ENCODE measurements around the gene MAP3K19.

The MAP3K19 gene

DNA sequence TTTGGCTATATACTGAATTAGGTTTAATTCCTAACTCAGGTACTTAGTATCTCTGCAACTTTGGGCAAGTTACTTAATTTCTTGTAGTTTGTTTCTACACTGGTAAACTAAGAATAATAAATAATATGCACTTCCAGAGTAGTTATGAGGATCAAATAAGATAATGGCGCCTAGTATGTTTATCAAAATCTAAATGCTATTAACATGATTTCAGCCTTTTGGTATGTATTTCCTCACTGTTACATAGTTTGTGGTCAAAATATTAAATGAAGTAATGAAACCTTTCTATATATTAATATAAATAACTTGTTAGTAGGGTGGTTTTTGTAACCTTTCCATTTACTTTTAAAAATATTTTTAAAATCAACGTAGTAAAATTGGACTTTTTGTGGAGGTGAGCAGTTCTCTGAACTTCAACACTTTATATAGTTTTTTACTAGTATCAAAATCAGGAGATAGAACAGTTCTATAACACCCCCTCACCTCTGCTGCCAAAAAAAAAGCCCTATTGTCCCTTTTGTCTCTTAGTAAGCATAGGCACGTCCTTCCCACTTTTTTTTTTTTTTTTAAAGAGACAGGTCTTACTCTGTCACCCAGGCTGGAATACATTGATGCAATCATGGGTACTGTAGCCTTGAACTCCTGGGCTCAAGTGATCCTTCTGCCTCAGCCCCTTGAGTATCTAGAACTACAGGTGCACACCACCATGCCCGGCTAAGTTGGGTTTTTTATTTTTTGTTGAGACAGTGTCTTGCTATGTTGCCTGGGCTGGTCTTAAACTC, 49.6 kb upstream of the MAP3K19 start (continued):
- TF ChIP-seq, protein P1, sequence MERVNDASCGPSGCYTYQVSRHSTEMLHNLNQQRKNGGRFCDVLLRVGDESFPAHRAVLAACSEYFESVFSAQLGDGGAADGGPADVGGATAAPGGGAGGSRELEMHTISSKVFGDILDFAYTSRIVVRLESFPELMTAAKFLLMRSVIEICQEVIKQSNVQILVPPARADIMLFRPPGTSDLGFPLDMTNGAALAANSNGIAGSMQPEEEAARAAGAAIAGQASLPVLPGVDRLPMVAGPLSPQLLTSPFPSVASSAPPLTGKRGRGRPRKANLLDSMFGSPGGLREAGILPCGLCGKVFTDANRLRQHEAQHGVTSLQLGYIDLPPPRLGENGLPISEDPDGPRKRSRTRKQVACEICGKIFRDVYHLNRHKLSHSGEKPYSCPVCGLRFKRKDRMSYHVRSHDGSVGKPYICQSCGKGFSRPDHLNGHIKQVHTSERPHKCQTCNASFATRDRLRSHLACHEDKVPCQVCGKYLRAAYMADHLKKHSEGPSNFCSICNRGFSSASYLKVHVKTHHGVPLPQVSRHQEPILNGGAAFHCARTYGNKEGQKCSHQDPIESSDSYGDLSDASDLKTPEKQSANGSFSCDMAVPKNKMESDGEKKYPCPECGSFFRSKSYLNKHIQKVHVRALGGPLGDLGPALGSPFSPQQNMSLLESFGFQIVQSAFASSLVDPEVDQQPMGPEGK (CRISPR knock-in tag; IDR thresholded peaks at IDR 0.05; ENCODE audit: borderline replicate concordance): no peak
- TF ChIP-seq ZFP30 (CRISPR knock-in tag; IDR thresholded peaks at IDR 0.05) (no peak), ZNF565 (CRISPR knock-in tag; conservative IDR thresholded peaks at IDR 0.05; ENCODE audit: low read depth) (no peak)

DNA sequence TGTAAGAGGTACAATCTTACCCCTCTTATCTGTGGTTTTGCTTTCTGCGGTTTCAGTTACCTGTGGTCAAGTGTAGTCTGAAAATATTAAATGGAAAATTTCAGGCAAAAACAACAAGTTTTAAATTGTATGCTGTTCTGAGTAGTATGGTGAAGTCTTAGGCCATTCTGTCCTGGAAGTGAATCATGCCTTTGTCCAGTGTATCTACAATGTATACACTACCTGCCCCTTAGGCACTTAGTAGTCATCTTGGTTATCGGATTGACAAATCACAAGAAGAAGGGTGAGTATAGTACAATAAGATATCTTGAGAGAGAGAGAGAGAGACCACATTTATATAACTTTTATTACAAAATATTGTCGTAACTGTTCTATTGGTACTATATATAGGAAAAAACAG, 48.3 kb upstream of the MAP3K19 start:
- TF ChIP-seq GLIS3 (CRISPR knock-in tag; IDR thresholded peaks at IDR 0.05): no peak
- TF ChIP-seq, protein P1 (CRISPR knock-in tag; IDR thresholded peaks at IDR 0.05; ENCODE audit: borderline replicate concordance): no peak
- no peak for TF ChIP-seq ZNF70 (CRISPR knock-in tag; IDR thresholded peaks at IDR 0.05)
- no peak for TF ChIP-seq OSR1 (CRISPR knock-in tag; IDR thresholded peaks at IDR 0.05)
- no peak for TF ChIP-seq ZFP3 (CRISPR knock-in tag; IDR thresholded peaks at IDR 0.05)
- no peak for TF ChIP-seq ZC3H10 (CRISPR knock-in tag; IDR thresholded peaks at IDR 0.05)
- TF ChIP-seq ARNTL (CRISPR knock-in tag; IDR thresholded peaks at IDR 0.05; ENCODE audit: borderline replicate concordance, low read depth): no peak
- TF ChIP-seq ESRRG (CRISPR knock-in tag; IDR thresholded peaks at IDR 0.05): no peak
- TF ChIP-seq ISL1 (CRISPR knock-in tag; IDR thresholded peaks at IDR 0.05): no peak
- TF ChIP-seq CSDC2 (CRISPR knock-in tag; IDR thresholded peaks at IDR 0.05): no peak
- TF ChIP-seq SNAI2 (CRISPR knock-in tag; IDR thresholded peaks at IDR 0.05): no peak
- TF ChIP-seq, protein P2, sequence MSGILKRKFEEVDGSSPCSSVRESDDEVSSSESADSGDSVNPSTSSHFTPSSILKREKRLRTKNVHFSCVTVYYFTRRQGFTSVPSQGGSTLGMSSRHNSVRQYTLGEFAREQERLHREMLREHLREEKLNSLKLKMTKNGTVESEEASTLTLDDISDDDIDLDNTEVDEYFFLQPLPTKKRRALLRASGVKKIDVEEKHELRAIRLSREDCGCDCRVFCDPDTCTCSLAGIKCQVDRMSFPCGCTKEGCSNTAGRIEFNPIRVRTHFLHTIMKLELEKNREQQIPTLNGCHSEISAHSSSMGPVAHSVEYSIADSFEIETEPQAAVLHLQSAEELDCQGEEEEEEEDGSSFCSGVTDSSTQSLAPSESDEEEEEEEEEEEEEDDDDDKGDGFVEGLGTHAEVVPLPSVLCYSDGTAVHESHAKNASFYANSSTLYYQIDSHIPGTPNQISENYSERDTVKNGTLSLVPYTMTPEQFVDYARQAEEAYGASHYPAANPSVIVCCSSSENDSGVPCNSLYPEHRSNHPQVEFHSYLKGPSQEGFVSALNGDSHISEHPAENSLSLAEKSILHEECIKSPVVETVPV (CRISPR knock-in tag; IDR thresholded peaks at IDR 0.05): no peak
- TF ChIP-seq, protein P3, sequence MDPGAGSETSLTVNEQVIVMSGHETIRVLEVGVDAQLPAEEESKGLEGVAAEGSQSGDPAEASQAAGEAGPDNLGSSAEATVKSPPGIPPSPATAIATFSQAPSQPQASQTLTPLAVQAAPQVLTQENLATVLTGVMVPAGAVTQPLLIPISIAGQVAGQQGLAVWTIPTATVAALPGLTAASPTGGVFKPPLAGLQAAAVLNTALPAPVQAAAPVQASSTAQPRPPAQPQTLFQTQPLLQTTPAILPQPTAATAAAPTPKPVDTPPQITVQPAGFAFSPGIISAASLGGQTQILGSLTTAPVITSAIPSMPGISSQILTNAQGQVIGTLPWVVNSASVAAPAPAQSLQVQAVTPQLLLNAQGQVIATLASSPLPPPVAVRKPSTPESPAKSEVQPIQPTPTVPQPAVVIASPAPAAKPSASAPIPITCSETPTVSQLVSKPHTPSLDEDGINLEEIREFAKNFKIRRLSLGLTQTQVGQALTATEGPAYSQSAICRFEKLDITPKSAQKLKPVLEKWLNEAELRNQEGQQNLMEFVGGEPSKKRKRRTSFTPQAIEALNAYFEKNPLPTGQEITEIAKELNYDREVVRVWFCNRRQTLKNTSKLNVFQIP (CRISPR knock-in tag; IDR thresholded peaks at IDR 0.05; ENCODE audit: borderline replicate concordance, low read depth): no peak
- TF ChIP-seq TOX (CRISPR knock-in tag; IDR thresholded peaks at IDR 0.05; ENCODE audit: borderline replicate concordance): no peak
- TF ChIP-seq, protein P4, sequence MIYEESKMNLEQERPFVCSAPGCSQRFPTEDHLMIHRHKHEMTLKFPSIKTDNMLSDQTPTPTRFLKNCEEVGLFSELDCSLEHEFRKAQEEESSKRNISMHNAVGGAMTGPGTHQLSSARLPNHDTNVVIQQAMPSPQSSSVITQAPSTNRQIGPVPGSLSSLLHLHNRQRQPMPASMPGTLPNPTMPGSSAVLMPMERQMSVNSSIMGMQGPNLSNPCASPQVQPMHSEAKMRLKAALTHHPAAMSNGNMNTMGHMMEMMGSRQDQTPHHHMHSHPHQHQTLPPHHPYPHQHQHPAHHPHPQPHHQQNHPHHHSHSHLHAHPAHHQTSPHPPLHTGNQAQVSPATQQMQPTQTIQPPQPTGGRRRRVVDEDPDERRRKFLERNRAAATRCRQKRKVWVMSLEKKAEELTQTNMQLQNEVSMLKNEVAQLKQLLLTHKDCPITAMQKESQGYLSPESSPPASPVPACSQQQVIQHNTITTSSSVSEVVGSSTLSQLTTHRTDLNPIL (CRISPR knock-in tag; IDR thresholded peaks at IDR 0.05; ENCODE audit: low read depth): no peak
- no peak for TF ChIP-seq PPARA (CRISPR knock-in tag; IDR thresholded peaks at IDR 0.05; ENCODE audit: borderline replicate concordance)
- no peak for ATAC-seq

DNA sequence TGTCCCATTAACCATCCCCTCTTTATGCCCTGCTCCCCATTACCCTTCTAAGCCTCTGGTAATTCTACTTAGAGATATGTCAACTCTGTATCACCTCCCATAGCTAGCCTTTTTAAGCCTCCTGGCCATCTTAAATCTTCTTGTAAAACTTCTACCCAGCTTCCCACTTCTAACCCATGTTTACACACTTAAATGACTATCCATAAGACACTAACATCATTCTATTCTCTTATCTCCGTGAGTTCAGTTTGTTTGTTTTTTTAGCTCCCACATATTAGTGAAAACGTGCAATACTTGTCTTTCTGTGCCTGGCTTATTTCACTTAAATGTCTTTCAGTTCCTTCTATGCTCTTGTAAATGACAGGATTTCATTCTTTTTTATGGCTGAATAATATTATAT, 47.3 kb upstream of the MAP3K19 start:
- no peak for ATAC-seq
- TF ChIP-seq SNAI2 (CRISPR knock-in tag; IDR thresholded peaks at IDR 0.05): no peak
- TF ChIP-seq ARNTL (CRISPR knock-in tag; IDR thresholded peaks at IDR 0.05; ENCODE audit: borderline replicate concordance, low read depth): no peak
- TF ChIP-seq BACH2 (CRISPR knock-in tag; IDR thresholded peaks at IDR 0.05; ENCODE audit: borderline replicate concordance): no peak
- no peak for TF ChIP-seq GLIS3 (CRISPR knock-in tag; IDR thresholded peaks at IDR 0.05)
- TF ChIP-seq PPARA (CRISPR knock-in tag; IDR thresholded peaks at IDR 0.05; ENCODE audit: borderline replicate concordance): no peak
- TF ChIP-seq ZC3H10 (CRISPR knock-in tag; IDR thresholded peaks at IDR 0.05): no peak
- no peak for TF ChIP-seq ZNF8 (CRISPR knock-in tag; IDR thresholded peaks at IDR 0.05)
- TF ChIP-seq CSDC2 (CRISPR knock-in tag; IDR thresholded peaks at IDR 0.05): no peak
- TF ChIP-seq ZFP30 (CRISPR knock-in tag; IDR thresholded peaks at IDR 0.05): no peak
- TF ChIP-seq TCF4 (CRISPR knock-in tag; IDR thresholded peaks at IDR 0.05; ENCODE audit: borderline replicate concordance): no peak
- no peak for TF ChIP-seq ZNF565 (CRISPR knock-in tag; conservative IDR thresholded peaks at IDR 0.05; ENCODE audit: low read depth)
- no peak for TF ChIP-seq RARB (CRISPR knock-in tag; IDR thresholded peaks at IDR 0.05)

Data from SK-N-SH treated with all-trans-retinoic acid at 6 μM for 48 hours (cell line).